Gastrocnemius medialis (tissue), 4 donors: ENCODE results near the gene TAF1C. TPM values are rescaled to one million over a fixed set of nuclear protein-coding genes. Genes with fewer than 3 reads are reported as not detected.

Experiments used
- ATAC-seq, 2 donors: fragments of 150-250 bp; one replicate each; pipeline ENCODE4 v1.9.1; 2016
- DNase-seq, 2 donors: peaks; one replicate each; pipeline ENCODE4 v3.0.0-alpha.2; 2019
- H3K27ac ChIP-seq, 4 donors: fragments of 200-600 bp; sonication (generic); 1 replicate in 1 of 4; 2 replicates in 3 of 4; pipeline ENCODE4 v1.5.1; 2016 to 2018; ENCODE audit warnings: mild to moderate bottlenecking in 2 of 4, moderate library complexity in 1 of 4
- H3K27me3 ChIP-seq, 3 donors: fragments of 200-600 bp; sonication (generic) in 2 of 3; 1 replicate in 1 of 3; 2 replicates in 2 of 3; pipeline versions ENCODE4 v1.5.1 to v1.6.0; 2016 to 2019; ENCODE audit warnings: mild to moderate bottlenecking in 1 of 3, moderate library complexity in 1 of 3
- H3K36me3 ChIP-seq, 2 donors: fragments of 200-600 bp; sonication (generic) in 1 of 2; one replicate each; pipeline ENCODE4 v1.5.1; 2017 to 2018
- H3K4me1 ChIP-seq, 2 donors: fragments of 200-600 bp; sonication (generic) in 1 of 2; one replicate each; pipeline ENCODE4 v1.5.1; 2016 to 2017; ENCODE audit warnings: mild to moderate bottlenecking in 2 of 2
- H3K4me3 ChIP-seq, 4 donors: fragments of 200-600 bp; sonication (generic) in 3 of 4; 1 replicate in 1 of 4; 2 replicates in 3 of 4; pipeline ENCODE4 v1.5.1; 2016 to 2019; ENCODE audit warnings: mild to moderate bottlenecking in 2 of 4
- H3K9me3 ChIP-seq, 3 donors: fragments of 200-600 bp; sonication (generic) in 2 of 3; 1 replicate in 1 of 3; 2 replicates in 2 of 3; pipeline ENCODE4 v1.5.1; 2016 to 2019
- POLR2A ChIP-seq, 2 donors: fragments of 450-650 bp; IDR thresholded peaks; one replicate each; pipeline ENCODE4 v1.6.1; 2017; ENCODE audit warnings: antibody characterized with exemption in 2 of 2, mild to moderate bottlenecking in 2 of 2, moderate library complexity in 2 of 2
- in situ Hi-C, 4 donors: fragments of 200-750 bp; cut with MboI; loops; one replicate each; pipeline versions ENCODE4 v1.15.0 to v1.8.0; 2017; ENCODE audit warnings: low sequenced_read_pairs in 4 of 4
- intact Hi-C: fragments of 100-400 bp; cut with DNase I; formaldehyde crosslinking; loops from one replicate; pipeline ENCODE4 v1.15.1; 2023; ENCODE audit warnings: low total_unique reads
- total RNA-seq, 4 donors: library from RNA; depleted of rRNA; stranded (reverse); fragments of >200 nt; gene quantifications; one replicate each; pipeline versions ENCODE4 v1.1.0 to v1.2.3, GENCODE V29; 2016
- TF ChIP-seq, protein P1 (sequence below), 5 experiments: fragments of 450-650 bp in 3 of 5; fragments of 200-600 bp in 2 of 5; sonication (generic) in 2 of 5; IDR thresholded peaks in 4 of 5; conservative IDR thresholded peaks in 1 of 5; 1 replicate in 4 of 5; 2 replicates in 1 of 5; pipeline ENCODE4 v1.5.1; 2016 to 2019; ENCODE audit warnings: antibody characterized with exemption in 5 of 5, mild to moderate bottlenecking in 3 of 5, moderate library complexity in 3 of 5

Gene TAF1C
- total RNA-seq, 4 donors from 2014 or later, result 6.8 to 35.5 (median 12.3) TPM

DNA sequence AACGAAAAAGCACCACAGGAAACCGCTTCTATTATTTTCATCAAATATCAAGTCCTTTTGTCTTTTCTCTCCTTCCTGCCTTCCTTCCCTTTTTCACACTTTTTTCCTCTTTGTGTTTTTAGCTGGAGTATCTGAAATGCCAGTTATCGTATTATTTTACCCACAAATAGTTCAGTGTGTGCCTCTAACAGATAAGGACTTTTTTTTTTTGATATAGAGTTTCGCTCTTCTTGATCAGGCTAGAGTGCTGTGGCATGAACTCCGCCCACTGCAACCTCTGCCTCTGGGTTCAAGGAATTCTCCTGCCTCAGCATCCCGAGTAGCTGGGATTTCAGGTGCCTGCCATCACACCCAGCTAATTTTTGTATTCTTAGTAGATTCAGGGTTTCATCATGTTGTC, 31.1 kb downstream of the TAF1C start:
- Histone ChIP-seq H3K9me3 (no peaks in the 10 kb centered on the region), H3K27ac (no peak overlapping the region), H3K4me3 (no peak overlapping the region), H3K27me3 (peaks cover 0 to 11% (median 0%) of the 10 kb centered on the region in 3 donors), H3K4me1 (no peaks in the 10 kb centered on the region), H3K36me3 (no peaks in the 10 kb centered on the region)
- no peak for ATAC-seq
- no peak for TF ChIP-seq POLR2A (IDR thresholded peaks at IDR 0.05)
- TF ChIP-seq, protein P1, sequence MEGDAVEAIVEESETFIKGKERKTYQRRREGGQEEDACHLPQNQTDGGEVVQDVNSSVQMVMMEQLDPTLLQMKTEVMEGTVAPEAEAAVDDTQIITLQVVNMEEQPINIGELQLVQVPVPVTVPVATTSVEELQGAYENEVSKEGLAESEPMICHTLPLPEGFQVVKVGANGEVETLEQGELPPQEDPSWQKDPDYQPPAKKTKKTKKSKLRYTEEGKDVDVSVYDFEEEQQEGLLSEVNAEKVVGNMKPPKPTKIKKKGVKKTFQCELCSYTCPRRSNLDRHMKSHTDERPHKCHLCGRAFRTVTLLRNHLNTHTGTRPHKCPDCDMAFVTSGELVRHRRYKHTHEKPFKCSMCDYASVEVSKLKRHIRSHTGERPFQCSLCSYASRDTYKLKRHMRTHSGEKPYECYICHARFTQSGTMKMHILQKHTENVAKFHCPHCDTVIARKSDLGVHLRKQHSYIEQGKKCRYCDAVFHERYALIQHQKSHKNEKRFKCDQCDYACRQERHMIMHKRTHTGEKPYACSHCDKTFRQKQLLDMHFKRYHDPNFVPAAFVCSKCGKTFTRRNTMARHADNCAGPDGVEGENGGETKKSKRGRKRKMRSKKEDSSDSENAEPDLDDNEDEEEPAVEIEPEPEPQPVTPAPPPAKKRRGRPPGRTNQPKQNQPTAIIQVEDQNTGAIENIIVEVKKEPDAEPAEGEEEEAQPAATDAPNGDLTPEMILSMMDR (IDR thresholded peaks at IDR 0.05 in 4 of 5, conservative IDR thresholded peaks at IDR 0.05 in 1 of 5), result no peak
- intact Hi-C loops (no loop called here), in situ Hi-C loops (loop anchor here in 1 of 4 donors (25.0 kb wide), 1 partner anchor 193 kb away; the partner anchor contains the start of genes NECAB2 and OSGIN1)
- no peak for DNase-seq

DNA sequence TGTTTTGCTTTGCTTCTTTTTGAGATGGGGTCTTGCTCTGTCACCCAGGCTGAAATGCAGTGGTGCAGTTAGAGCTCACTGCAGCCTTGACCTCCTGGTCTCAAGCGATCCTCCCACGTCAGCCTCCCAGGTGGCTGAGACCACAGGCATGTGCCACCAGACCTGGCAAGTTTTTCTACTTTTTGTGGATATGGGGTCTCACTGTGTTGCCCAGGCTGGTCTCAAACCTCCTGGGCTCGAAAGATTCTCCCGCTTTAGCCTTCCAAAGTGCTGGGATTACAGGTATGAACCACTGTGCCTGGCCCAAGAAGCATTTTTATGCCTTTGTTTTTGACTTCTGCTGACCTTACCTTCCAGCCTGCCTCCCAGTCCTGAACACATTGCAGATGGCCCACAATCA, 31.6 kb downstream of the TAF1C start:
- peaks cover 0 to 11% (median 0%) of the 10 kb centered on the region in 3 donors for H3K27me3 ChIP-seq
- no peak for ATAC-seq
- TF ChIP-seq POLR2A (IDR thresholded peaks at IDR 0.05), result no peak
- TF ChIP-seq, protein P1 (IDR thresholded peaks at IDR 0.05 in 4 of 5, conservative IDR thresholded peaks at IDR 0.05 in 1 of 5), result no peak
- no peak overlapping the region for H3K27ac ChIP-seq
- H3K36me3 ChIP-seq, result no peaks in the 10 kb centered on the region
- H3K9me3 ChIP-seq, result no peaks in the 10 kb centered on the region
- DNase-seq, result no peak
- in situ Hi-C loops, result loop anchor here in 1 of 4 donors (25.0 kb wide), 1 partner anchor 193 kb away; the partner anchor contains the start of genes NECAB2 and OSGIN1
- intact Hi-C loops, result no loop called here
- H3K4me1 ChIP-seq, result no peaks in the 10 kb centered on the region
- no peak overlapping the region for H3K4me3 ChIP-seq

DNA sequence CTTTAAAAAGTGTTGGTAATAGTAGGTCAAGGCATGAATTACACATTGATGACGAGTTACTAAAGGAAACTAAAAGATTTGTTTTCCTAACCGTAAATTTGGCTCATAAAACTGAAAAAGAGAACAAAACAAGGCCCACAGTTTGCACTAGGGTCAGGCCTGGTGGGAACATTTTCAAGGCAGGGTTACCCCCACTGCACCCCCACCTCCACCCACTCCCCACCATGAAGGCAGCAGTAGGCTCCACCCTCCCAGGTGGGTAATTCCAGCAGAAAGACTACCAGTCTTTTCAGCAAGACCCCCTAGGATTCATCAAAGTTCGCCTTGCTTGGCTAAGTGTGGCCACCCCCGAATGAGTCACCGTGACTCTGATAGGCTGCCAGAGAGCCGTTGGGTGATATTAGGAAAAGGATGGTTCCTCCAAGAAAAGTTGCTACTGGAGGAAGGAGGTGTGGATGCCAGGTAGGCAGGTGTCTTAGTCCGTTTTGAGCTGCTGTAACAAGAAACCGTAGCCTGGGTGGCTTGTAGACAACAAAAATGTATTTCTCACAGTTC, 33.1 kb downstream of the TAF1C start:
- Histone ChIP-seq H3K36me3 (no peaks in the 10 kb centered on the region), H3K27me3 (peaks cover 0 to 2% (median 0%) of the 10 kb centered on the region in 3 donors), H3K4me3 (no peak overlapping the region), H3K4me1 (no peaks in the 10 kb centered on the region), H3K27ac (no peak overlapping the region), H3K9me3 (no peaks in the 10 kb centered on the region)
- intact Hi-C loops (no loop called here), in situ Hi-C loops (loop anchor here in 1 of 4 donors (25.0 kb wide), 1 partner anchor 191 kb away; the partner anchor contains the start of genes NECAB2 and OSGIN1)
- ATAC-seq (no peak), DNase-seq (no peak)
- TF ChIP-seq, protein P1 (IDR thresholded peaks at IDR 0.05 in 4 of 5, conservative IDR thresholded peaks at IDR 0.05 in 1 of 5), result no peak
- no peak for TF ChIP-seq POLR2A (IDR thresholded peaks at IDR 0.05)

DNA sequence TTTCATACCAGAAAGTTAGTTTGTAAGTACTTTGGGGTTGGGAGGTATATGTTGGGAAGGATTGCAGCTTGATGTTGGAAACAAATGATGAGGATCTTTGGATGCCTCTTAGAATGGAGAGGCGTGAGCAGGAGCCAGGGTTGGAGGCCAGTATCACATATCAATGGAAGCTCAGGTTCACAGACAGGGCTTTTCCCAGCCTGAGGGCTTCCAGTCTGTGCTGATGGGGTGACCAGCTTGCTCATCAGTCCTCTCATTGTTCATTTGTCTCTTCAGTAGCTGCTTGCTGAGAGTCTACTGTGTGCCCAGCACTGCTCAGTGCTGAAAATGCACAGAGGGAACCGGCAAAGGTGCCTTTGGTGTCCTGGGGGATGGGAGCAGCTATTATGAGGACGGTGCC, 35.9 kb downstream of the TAF1C start:
- Histone ChIP-seq H3K27me3 (no peaks in the 10 kb centered on the region), H3K4me3 (no peak overlapping the region), H3K36me3 (no peaks in the 10 kb centered on the region), H3K4me1 (no peaks in the 10 kb centered on the region), H3K27ac (no peak overlapping the region), H3K9me3 (no peaks in the 10 kb centered on the region)
- intact Hi-C loops, result no loop called here
- in situ Hi-C loops, result loop anchor here in 1 of 4 donors (25.0 kb wide), 1 partner anchor 189 kb away; the partner anchor contains the start of genes NECAB2 and OSGIN1
- DNase-seq (no peak), ATAC-seq (no peak)
- TF ChIP-seq, protein P1 (IDR thresholded peaks at IDR 0.05 in 4 of 5, conservative IDR thresholded peaks at IDR 0.05 in 1 of 5), result no peak
- no peak for TF ChIP-seq POLR2A (IDR thresholded peaks at IDR 0.05)
